ENCODE measurements around the gene FLVCR1.

FLVCR1 gene

DNA sequence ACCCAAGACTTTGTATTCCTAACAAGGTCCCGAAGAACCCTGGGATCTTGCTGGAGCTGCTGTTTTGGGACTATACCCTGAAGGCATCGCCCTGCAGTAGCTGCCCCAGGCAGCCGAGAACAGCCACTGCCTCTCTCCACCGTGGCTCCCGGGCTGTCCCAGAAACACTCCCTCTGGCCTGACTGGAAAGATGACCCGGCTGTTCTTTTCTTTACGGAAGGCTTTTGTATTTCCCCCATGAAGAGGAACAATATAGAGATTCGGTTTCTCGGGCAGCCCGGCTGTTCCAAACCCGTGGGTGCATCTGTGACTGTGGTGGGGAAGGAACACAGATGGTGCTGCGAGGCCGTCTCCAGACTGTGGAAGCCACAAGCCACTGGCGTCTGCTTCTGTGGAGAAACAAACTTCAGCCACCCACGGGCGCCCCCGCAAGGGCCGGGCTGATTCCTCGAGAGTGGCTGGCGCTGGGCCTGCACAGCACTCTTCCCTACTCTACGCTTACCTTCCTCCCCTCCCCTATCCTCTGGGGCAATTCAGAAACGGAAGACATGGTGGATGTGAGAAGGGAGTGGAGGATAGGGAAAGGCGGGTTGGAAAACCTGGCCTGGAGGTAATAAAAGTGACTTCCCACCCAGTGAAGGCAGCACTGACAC lies 58.5 kb downstream of the FLVCR1 start:
- peak; percentile 13 for DNase-seq

GRCh38 chr1:212917134-212917485 lies 59.0 kb downstream of the FLVCR1 start:
- no peak for DNase-seq

DNA sequence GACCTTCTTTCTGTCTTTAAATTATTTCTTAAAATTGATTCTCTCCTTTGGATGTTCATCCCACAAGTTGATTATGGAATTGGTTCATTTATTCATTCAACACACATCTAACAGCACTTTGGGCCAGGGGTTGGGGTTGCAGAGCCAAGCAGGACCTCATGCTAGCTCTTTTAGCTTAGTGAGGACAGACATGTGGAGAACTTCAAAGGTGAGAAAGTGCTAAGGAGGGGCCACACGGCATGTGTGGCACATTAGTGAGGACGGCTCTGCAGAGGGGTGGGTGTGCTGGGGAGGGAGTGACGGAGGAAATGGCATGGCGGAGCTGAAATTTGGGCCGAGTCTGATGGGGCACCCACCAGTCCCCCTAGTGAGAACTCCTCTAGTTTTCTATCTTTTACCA lies 59.8 kb downstream of the FLVCR1 start:
- DNase-seq: no peak

DNA sequence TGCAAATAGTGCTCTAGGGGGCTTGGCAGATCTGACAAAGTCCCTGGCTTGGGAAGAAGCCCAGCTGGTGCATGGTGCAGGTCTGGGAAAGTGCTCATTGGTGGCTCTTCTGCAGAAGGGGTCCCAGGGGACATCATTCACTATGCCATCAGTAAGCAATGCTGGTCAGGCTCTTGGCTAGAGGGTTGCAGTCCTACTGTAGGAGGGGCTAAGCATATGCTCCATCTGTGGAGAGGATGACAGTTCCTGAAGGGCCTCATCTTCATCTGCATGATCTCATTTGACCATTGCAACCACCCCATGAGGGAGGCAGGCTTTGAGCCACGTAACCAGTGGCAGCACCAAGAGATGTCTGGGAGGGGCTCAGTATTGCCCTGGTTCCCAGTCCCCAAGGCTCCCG lies 60.7 kb downstream of the FLVCR1 start:
- DNase-seq: no peak

DNA sequence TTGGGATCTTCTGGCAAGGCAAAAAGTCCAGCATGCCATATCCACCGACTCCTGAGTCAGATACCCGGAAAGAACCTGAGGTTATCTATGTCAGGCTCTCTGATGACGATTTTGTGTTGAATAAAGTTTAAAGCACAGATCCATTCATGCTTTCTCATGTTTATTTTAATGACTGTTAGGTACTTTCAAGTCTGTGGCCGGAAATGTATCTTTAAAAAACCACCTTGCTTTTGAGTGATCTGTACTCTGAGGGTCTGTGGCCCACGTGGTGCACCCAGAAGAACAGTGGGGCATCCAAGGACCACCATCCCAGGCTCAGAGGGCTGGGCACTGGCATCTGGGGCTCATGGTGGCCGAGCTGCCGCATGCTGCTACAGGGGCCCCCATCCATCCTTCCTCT lies 62.2 kb downstream of the FLVCR1 start:
- no peak for DNase-seq

GRCh38 chr1:212920896-212921295 lies 62.8 kb downstream of the FLVCR1 start:
- DNase-seq: no peak

GRCh38 chr1:212922016-212922415 lies 63.9 kb downstream of the FLVCR1 start:
- no peak for DNase-seq

GRCh38 chr1:212926372-212926771 lies 68.3 kb downstream of the FLVCR1 start:
- DNase-seq: no peak

GRCh38 chr1:212928323-212929291 lies 70.5 kb downstream of the FLVCR1 start:
- no peak for DNase-seq

- no peak for DNase-seq
These were observed 73.1 kb downstream of the FLVCR1 start for GRCh38 chr1:212930986-212931678.

DNA sequence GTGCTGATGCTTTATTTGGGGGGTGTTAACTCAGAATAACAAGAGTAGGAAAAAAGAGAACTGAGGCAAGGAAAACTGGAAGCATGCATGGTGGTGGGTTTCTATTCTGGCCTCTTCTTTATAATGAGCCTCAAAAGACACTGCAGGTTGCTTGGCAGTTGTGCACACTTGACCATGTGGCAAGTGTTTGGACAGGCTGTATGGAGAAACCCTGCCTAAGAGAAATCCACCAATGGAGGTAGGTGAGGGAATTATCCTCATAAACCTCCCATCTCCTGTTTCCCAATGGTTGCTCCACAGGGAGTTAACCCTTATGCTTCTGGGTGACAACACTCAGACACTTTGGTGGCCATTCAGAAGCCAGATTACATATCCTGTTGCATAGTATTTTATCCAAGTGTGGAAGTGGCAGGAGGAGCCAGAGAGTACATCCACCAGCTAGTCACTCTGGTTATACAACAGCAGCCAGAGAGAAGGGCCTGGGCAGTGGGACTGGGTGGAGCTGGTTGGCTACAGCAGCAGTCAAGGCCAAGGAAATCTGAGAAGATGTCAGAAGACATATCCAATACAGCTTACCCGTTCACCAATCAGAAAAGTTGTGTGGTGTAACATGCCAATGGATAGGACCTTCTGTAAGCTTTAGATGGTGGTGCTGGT lies 75.9 kb downstream of the FLVCR1 start:
- DNase-seq: no peak

- no peak for DNase-seq
These were observed 77.4 kb downstream of the FLVCR1 start for GRCh38 chr1:212935387-212935981.

DNA sequence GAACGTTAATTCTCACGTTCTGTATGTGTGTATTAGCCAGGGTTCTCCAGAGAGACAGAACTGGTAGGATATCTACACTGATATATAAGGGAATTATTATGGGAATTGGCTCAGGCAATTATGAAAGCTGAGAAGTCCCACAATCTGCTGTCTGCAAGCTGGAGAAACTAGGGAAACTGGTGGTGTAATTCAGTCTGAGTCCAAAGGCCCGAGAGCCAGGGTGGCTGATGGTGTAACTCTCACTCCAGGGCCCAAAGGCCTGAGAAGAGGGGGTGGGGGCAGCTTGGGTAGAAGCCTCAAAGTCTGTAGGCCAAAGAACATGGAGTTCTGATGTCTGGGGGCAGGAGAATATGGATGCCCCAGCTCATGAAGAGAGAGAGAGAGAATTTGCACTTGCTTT lies 79.0 kb downstream of the FLVCR1 start:
- DNase-seq: no peak

DNA sequence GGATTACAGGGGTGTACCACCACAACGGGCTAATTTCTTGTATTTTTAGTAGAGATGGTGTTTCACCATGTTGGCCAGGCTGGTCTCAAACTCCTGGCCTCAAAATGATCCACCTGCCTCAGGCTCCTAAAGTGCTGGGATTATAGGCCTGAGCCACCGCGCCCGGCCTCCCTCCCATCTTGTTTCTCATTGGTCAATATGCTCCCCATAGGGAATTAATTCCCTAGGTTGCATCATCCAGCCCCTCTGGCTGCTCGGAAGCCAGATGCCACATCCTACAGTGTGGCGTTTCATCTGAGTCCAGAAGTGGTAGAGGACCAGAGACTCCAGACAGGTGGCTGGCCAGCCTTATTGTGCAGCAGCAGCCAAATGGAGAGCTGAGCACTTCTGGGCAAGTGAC lies 80.8 kb downstream of the FLVCR1 start:
- DNase-seq: no peak

DNA sequence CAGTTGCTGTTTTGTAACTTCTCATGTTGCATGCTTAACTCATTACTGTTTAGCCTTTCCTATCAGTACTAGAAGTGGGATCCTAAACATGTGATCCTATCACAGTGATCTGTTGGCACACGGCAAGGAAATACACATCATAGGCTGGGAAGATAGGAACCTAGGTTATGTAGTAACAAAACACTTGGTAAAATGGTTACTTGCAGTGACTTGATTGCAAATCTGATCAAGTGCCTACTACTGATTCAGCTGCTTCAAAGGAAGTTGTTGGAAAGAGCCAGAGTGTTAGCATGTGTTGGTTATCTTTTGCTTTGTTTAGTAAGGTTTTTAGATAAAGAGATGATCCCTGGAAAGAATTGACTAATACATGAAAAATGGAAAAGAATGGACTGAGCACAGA lies 83.4 kb downstream of the FLVCR1 start:
- DNase-seq: no peak

DNA sequence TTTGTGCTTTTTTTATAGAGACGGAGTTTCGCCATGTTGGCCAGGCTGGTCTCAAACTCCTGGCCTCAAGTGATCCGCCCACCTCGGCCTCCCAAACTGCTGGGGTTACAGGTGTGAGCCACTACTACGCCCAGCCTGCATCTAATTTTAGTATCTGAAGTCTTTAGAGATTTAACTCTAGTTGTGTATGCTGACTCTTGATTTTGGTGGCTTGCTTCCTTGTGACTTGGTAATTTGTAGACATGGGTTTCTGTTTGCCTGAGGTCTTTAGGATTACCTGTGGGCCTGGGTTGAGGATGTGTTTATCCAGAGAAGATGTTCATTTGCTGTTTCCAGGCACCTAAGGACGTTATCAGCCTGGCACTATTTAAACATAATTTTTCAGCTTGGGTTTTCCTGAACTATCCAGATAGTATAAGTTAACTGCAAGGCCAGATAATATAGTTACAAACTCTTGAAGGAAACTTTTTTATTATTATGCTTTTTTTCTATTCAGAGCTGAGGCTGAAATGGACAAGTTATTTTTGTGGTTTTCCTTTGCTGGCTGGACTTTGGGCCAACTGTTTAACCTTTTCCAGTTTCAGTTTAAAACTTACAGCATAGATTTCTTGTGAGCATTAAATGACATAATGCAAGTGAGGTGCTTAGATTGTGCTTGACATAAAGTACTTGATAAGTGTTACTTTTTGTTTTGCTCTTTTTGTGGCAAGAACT lies 84.8 kb downstream of the FLVCR1 start:
- no peak for DNase-seq

DNA sequence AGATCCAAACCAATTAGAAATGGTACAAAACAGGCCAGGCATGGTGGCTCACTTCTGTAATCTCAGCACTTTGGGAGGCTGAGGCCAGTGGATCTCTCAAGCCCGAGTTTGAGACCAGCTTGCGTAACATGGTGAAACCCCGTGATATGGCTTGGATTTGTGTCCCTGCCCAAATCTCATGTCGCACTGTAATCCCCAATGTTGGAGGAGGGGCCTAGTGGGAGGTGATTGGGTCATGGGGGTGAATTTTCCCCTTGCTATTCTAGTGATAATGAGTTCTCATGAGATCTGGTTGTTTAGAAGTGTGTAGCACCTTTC lies 85.3 kb downstream of the FLVCR1 start:
- DNase-seq: no peak

DNA sequence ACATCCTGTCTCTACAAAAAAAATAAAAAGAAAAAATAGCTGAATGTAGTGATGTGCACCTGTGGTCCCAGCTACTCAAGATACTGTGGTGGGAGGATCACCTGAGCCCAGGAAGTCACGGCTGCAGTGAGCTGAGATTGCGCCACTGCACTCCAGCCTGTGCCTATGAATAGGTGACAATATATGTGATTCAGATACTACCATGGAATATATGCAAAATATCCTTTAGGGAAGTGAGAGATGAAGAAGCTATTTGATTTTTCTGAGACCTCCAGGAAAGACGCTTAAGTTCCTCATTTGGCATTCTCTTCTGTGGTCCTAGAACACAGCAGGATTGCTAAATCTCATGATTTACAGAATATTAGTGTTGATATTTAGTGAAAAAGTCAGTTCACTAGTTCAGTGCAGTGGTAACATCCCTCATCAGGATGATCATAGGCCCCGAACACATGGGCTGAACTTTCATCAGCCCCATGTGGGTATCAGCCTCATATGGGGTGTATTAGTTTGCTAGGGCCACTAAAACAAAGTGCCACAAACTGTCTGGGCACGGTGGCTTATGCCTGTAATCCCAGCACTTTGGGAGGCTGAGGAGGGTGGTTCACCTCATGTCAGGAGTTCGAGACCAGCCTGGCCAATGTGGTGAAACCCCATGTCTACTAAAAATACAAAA lies 86.3 kb downstream of the FLVCR1 start:
- DNase-seq: no peak

GRCh38 chr1:212945056-212945455 lies 87.0 kb downstream of the FLVCR1 start:
- DNase-seq: no peak

GRCh38 chr1:212945463-212946160 lies 87.5 kb downstream of the FLVCR1 start:
- no peak for DNase-seq

DNA sequence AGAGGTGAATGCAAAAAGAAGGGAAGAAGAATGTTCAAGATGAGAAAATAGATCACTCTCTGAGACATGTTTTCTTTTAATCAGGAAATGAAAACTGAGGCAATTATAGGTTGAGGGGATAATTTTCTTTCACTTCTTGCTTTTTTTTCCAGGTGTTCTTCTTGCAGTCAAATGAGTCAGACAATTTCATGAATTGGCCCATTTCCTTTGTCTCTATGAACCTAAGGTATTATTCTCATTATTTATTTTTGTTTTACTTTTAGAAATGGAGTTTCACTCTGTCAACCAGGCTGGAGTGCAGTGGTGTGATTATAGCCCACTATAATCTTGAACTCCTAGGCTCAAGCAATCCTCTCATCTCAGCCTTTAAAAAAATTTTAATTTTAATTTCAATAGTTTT lies 88.8 kb downstream of the FLVCR1 start:
- DNase-seq: no peak

Measured in stimulated activated CD4-positive, alpha-beta T cell treated with anti-CD3 and anti-CD28 coated beads, Interleukin-15, amount 100 ng/mL, for 24 hours (primary cell).